ENCODE results near the gene ADAMTS16.
"Not testable (repeated sequence)": the region's sequence is repeated elsewhere in the genome, so short reads cannot be mapped to it uniquely, and the experiment has no call there.

The ADAMTS16 gene, protein sequence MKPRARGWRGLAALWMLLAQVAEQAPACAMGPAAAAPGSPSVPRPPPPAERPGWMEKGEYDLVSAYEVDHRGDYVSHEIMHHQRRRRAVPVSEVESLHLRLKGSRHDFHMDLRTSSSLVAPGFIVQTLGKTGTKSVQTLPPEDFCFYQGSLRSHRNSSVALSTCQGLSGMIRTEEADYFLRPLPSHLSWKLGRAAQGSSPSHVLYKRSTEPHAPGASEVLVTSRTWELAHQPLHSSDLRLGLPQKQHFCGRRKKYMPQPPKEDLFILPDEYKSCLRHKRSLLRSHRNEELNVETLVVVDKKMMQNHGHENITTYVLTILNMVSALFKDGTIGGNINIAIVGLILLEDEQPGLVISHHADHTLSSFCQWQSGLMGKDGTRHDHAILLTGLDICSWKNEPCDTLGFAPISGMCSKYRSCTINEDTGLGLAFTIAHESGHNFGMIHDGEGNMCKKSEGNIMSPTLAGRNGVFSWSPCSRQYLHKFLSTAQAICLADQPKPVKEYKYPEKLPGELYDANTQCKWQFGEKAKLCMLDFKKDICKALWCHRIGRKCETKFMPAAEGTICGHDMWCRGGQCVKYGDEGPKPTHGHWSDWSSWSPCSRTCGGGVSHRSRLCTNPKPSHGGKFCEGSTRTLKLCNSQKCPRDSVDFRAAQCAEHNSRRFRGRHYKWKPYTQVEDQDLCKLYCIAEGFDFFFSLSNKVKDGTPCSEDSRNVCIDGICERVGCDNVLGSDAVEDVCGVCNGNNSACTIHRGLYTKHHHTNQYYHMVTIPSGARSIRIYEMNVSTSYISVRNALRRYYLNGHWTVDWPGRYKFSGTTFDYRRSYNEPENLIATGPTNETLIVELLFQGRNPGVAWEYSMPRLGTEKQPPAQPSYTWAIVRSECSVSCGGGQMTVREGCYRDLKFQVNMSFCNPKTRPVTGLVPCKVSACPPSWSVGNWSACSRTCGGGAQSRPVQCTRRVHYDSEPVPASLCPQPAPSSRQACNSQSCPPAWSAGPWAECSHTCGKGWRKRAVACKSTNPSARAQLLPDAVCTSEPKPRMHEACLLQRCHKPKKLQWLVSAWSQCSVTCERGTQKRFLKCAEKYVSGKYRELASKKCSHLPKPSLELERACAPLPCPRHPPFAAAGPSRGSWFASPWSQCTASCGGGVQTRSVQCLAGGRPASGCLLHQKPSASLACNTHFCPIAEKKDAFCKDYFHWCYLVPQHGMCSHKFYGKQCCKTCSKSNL

DNA sequence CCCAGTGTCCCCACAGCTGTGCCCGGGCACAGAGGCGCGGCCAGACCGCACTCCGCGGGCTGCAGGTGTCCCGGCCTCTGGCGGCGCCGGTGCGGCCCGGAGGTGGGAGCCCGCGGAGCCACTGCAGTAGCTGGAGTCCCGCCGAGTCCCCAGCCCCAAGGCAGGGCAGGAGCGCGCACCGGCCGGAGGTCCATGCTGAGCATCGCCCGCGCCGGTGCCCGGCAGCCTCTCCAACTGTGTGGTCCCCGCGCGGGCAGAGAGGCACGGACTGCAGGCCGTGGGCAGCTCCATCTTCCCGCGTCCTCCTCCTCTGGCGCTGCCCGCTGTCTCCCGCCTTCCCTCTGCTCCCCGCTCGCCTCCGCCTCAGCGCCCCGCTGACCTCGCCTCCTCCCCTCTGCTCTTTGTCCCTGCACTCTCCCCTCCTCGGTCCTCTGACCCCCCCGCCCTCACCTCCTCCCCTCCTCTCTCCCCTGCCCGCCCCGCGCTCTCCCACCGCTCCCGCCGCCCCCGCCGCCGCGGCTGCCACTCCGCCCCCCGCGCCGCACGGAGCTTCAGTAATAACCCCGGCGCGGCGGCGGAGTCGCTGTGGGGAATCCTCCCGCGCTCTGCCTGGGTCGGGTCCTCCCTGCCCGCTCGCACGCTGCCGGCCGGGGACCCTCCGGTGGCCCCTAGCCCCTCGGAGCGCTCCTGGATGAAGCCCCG, at the start of gene ADAMTS16:
TSS of gene ADAMTS16 (plus strand) at position 554 of the 702 bp plus-strand sequence. CDS start at position 692, 138 bp downstream.
- no peak for DNase-seq

DNA sequence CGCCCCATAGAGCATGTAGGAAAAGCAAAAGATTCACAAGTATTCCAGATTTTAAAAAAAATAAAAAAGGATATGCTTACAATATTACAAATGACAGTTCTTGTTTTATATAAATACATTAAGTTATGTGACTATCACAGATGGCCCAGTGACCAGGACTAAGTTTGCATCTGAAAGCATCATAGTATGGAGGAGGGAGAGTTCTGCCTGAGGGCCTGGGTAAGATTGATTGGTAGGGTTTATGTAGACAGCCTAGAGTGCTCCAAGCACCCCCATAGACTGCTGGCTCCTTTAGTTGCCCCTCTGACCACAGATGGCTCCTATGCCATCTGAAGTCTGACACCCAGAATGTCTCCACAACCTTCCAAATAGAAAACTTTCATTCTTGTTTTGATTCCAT, 48.0 kb upstream of the ADAMTS16 start:
- no peak for DNase-seq

GRCh38 chr5:5100635-5101034, 39.5 kb upstream of the ADAMTS16 start:
- DNase-seq, result no peak

GRCh38 chr5:5101676-5102075, 38.5 kb upstream of the ADAMTS16 start:
- DNase-seq, result no peak

DNA sequence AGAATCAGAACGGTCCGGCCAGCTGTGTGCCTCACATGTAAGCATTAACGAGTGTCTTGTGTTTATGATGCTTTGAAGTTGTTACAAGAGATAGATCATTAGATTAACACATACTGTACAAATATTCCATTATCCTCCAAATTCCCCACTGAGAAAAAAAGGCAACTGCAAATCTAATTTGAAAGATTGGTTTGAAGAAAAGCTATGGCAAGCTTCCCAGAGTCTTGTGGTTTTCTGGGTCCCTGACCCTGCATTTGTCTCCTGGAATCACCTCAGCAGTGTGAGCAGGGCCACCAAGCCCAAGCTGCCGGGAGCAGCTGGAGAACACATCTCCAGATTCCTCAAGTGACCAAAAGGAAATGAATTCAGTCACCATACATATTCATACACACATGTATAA, 36.9 kb upstream of the ADAMTS16 start:
- no peak for DNase-seq

DNA sequence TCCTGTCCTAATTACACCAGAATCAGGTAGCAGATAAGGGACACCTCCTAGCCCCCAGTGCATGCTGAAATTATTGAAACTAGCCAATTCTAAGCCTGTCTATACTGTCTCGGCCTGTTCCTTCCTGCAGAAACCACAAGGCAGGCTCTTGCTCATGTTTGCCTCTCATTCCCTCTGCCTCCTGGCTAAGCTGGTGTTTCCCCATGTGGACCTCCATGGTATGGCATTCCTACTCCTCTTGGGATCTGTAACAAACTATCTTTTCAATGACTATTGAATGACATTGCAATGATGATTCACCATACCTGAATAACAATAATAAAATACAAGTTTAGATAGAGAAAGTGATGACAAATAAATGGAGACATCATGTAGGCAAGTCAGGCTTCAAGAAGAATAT, 35.6 kb upstream of the ADAMTS16 start:
- DNase-seq, result no peak

DNA sequence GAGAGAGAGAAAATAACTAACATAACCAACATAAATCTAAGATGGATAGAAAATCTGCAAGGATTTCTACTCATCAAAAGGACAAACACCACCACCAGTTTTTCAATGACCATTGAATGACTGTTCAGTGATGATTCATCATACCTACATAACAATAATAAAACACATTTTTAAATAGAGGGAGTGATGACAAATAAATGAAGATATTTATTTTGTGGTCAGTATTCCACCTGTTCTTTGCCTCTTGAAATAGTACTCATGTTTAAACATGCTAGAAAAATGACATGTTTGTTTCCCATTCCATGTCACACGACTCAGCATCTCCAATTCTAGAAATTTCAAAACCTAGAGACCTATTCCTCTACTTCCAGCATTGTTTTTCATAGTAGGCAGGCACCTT, 34.6 kb upstream of the ADAMTS16 start:
- DNase-seq, result no peak

GRCh38 chr5:5116956-5117355, 23.2 kb upstream of the ADAMTS16 start:
- no peak for DNase-seq

- no peak for DNase-seq
Observed at GRCh38 chr5:5122776-5123175, 17.4 kb upstream of the ADAMTS16 start.

GRCh38 chr5:5124231-5124630, 15.9 kb upstream of the ADAMTS16 start:
- no peak for DNase-seq

DNA sequence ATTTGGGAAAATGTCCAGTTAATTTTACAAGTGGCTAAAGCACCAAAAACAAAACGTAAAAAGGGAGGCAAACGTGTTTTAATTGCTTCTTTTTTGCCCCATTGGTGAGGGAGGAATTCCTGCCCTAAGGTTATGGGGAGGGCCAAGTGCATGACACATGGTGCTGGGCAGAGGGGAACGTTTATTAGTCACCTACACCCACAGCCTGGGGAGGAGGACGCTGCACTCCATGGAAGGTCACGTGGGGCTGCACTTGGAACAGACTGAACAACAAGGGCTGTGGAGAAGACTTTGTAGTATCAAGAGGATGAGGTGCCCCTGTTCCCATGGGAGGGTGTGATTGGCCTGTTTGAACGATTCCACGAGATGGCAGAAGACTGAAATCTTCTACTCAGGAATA, 13.7 kb upstream of the ADAMTS16 start:
- no peak for DNase-seq

- no peak for DNase-seq
Observed at GRCh38 chr5:5128766-5129165, 11.4 kb upstream of the ADAMTS16 start.

DNA sequence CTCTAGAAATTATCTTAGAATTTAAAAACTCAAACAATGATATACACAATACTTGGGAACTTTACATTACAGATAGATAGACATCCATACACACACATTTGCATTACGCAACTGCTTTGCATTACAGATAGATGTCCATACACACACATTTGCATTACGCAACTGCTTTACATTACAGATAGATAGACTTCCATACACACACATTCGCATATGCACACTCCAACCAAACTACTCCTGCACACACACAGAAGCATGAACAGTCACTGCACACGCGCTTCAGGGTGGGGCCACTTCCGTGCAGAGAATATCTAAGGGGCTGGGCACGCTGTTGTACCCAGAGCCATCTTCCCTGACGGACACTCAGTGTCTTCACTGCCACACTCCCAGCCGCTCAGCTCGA, 7.9 kb upstream of the ADAMTS16 start:
- DNase-seq, result no peak

- DNase-seq, result no peak
Observed at GRCh38 chr5:5132693-5133295, 7.3 kb upstream of the ADAMTS16 start.

DNA sequence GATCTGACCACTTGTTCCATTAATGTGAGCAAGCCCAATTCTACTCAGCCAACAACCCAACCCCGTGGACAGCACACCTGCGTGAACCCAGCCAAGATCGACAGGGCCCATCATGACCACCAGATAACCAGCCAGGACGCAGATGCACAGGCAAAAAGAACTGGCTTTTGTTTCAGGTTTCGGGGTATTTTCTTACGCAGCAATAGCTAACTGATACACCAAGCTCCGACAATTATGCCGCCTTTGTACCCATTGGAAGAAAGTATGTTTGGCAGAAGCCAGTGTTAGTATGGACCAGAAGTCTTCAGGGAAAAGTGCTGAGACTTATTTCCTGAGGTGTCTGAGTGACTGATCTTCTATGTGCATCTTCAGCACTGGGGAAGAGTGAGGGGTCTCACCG, 6.0 kb upstream of the ADAMTS16 start:
- no peak for DNase-seq

DNA sequence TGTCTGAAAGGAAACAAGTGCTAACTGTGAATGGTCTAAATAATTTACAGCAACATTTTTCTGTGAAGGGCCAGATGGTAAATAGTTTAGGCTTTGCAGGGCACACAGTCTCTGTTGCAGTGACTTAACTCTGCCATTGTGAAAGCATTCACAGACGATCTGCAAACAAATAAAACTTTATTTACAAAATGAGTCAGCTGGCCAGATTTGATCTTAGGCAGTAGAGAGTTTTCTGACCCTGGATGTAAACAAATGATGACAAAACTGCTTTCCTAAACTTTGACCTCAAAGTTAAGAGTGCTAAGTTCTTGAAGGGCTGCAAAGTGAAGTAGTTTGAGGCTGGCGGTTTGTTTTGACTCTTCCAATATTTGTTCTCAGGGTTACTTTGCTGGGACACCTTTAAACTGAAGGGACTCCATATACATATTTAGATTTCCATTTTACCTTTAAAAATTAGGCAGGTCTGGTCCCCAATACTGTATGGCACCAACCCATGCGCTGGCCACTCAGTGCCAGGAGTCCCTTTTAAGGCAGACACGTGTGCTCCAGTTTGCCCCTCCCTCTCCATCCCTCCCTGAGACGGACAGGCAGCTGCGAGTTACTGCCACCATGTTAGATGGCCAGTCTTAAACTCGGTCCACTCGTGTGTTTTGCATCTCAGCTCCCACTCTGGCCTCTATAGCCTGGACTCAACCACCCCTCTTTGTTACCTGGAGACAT, 4.0 kb upstream of the ADAMTS16 start:
- DNase-seq, result no peak

DNA sequence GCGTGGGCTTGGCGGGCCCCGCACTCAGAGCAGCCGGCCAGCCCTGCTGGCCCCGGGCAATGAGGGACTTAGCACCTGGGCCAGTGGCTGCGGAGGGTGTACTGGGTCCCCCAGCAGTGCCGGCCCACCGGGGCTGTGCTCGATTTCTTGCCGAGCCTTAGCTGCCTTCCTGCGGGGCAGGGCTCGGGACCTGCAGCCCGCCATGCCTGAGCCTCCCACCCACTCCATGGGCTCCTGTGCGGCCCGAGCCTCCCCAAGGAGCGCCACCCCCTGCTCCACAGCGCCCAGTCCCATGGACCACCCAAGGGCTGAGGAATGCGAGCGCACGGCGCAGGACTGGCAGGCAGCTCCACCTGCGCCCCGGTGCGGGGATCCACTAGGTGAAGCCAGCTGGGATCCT, 2.3 kb upstream of the ADAMTS16 start:
- not testable (repeated sequence) for DNase-seq

- DNase-seq, result no peak
Observed at GRCh38 chr5:5139336-5139776, 774 bp upstream of the ADAMTS16 start.

DNA sequence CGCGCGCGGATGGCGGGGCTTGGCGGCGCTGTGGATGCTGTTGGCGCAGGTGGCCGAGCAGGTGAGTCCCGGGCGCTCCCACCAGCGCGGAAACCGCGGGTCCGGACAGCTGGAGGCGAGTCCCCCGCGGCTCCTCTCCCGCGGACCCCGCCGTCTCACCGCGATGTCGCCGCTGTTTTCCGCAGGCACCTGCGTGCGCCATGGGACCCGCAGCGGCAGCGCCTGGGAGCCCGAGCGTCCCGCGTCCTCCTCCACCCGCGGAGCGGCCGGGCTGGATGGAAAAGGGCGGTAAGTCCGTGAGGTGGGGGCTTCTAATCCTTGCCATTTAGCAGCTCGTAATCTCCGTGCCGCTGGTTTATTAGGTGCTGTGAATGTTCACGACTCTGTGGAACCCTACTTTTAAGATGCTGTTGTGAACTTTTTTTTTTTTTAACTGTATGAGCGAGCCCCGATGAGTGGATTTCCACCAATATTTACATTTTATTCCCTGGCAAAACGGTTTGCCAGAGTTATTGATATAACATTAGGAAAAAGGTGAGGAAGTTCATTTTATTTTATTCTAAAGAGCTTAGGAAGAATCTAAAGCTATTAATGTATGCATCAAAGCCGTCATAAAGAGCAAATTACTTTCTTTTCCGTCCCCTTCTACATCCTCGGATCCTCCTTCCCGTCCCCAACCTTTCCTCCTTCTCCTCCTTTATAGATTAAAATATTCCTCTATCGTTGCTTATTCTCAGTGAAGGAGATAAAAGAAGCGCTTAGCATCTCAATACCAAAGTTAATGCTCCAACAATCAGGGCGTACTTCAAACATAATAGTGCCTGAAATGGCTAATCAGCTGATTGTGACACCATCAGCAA, 579 bp downstream of the ADAMTS16 start:
- DNase-seq, result no peak

- DNase-seq, result no peak
Observed at GRCh38 chr5:5141339-5141599, 1.1 kb downstream of the ADAMTS16 start.
